Uterus (tissue), 4 donors: ENCODE results near the gene ART1. TPM values are rescaled to one million over a fixed set of nuclear protein-coding genes. Genes with fewer than 3 reads are reported as not detected.
"Not testable (repeated sequence)": the region's sequence is repeated elsewhere in the genome, so short reads cannot be mapped to it uniquely, and the experiment has no call there.

Source experiments
- DNase-seq, 2 donors: peaks; one replicate each; pipeline ENCODE4 v3.0.0-alpha.2; 2019 to 2020
- H3K27ac ChIP-seq, 2 donors: fragments of 200-600 bp; sonication (generic); 1 replicate in 1 of 2; 2 replicates in 1 of 2; pipeline ENCODE4 v1.5.1; 2016 to 2018
- H3K27me3 ChIP-seq, 2 donors: fragments of 200-600 bp; sonication (generic); one replicate each; pipeline ENCODE4 v1.5.1; 2018 to 2019; ENCODE audit warnings: control low read depth in 1 of 2
- H3K36me3 ChIP-seq, 2 donors: fragments of 200-600 bp; sonication (generic); one replicate each; pipeline ENCODE4 v1.5.1; 2019; ENCODE audit warnings: control low read depth in 1 of 2
- H3K4me1 ChIP-seq, 2 donors: fragments of 200-600 bp; sonication (generic); one replicate each; pipeline ENCODE4 v1.5.1; 2018 to 2019; ENCODE audit warnings: control low read depth in 1 of 2
- H3K4me3 ChIP-seq, 2 donors: fragments of 200-600 bp; sonication (generic); 1 replicate in 1 of 2; 2 replicates in 1 of 2; pipeline ENCODE4 v1.5.1; 2018 to 2019; ENCODE audit warnings: mild to moderate bottlenecking in 1 of 2
- H3K9me3 ChIP-seq, 2 donors: fragments of 200-600 bp; sonication (generic); one replicate each; pipeline ENCODE4 v1.5.1; 2019; ENCODE audit warnings: control low read depth in 1 of 2
- POLR2A ChIP-seq, 2 donors: fragments of 450-650 bp; IDR thresholded peaks; one replicate each; pipeline ENCODE4 v1.6.1; 2016; ENCODE audit warnings: antibody characterized with exemption in 2 of 2, mild to moderate bottlenecking in 1 of 2, moderate library complexity in 1 of 2
- intact Hi-C: fragments of 100-400 bp; cut with DNase I; formaldehyde crosslinking; loops from one replicate; pipeline ENCODE4 v1.15.1; 2023; ENCODE audit warnings: low total_unique reads
- total RNA-seq, 4 donors: library from RNA; depleted of rRNA in 3 of 4; stranded (reverse); fragments of >200 nt in 3 of 4; gene quantifications; one replicate each; pipeline versions ENCODE4 v1.1.0 to v1.2.4, GENCODE V29; 2014 to 2023
- TF ChIP-seq, protein P1 (sequence below), 4 experiments: fragments of 200-600 bp in 2 of 4; fragments of 450-650 bp in 2 of 4; sonication (generic) in 2 of 4; IDR thresholded peaks; one replicate each; pipeline ENCODE4 v1.5.1; 2016 to 2019; ENCODE audit warnings: antibody characterized with exemption in 4 of 4, mild to moderate bottlenecking in 2 of 4, moderate library complexity in 1 of 4
- donor health status: DM: yes; HTN: yes; CAD: no.

ART1 gene
- total RNA-seq: not detected

GRCh38 chr11:3644817-3645235 is at the start of gene ART1:
Gene ART1 (plus strand): TSS chr11:3645128. CDS start chr11:3659214, 14,086 bp downstream.
- H3K27ac ChIP-seq: no peak within 1 kb of the TSS
- TF ChIP-seq POLR2A (IDR thresholded peaks at IDR 0.05): no peak
- TF ChIP-seq, protein P1, sequence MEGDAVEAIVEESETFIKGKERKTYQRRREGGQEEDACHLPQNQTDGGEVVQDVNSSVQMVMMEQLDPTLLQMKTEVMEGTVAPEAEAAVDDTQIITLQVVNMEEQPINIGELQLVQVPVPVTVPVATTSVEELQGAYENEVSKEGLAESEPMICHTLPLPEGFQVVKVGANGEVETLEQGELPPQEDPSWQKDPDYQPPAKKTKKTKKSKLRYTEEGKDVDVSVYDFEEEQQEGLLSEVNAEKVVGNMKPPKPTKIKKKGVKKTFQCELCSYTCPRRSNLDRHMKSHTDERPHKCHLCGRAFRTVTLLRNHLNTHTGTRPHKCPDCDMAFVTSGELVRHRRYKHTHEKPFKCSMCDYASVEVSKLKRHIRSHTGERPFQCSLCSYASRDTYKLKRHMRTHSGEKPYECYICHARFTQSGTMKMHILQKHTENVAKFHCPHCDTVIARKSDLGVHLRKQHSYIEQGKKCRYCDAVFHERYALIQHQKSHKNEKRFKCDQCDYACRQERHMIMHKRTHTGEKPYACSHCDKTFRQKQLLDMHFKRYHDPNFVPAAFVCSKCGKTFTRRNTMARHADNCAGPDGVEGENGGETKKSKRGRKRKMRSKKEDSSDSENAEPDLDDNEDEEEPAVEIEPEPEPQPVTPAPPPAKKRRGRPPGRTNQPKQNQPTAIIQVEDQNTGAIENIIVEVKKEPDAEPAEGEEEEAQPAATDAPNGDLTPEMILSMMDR (IDR thresholded peaks at IDR 0.05): no peak
- intact Hi-C loops: no loop called here
- H3K27me3 ChIP-seq: no peaks in the 10 kb centered on the region
- H3K4me1 ChIP-seq: no peaks in the 10 kb centered on the region
- DNase-seq: peak in 1 of 2 donors; percentile 27
- H3K9me3 ChIP-seq: no peaks in the 10 kb centered on the region
- no peaks in the 10 kb centered on the region for H3K36me3 ChIP-seq
- H3K4me3 ChIP-seq: no peak within 1 kb of the TSS

GRCh38 chr11:3597743-3598142 is 47.2 kb upstream of the ART1 start:
- intact Hi-C loops: not testable (repeated sequence)

DNA sequence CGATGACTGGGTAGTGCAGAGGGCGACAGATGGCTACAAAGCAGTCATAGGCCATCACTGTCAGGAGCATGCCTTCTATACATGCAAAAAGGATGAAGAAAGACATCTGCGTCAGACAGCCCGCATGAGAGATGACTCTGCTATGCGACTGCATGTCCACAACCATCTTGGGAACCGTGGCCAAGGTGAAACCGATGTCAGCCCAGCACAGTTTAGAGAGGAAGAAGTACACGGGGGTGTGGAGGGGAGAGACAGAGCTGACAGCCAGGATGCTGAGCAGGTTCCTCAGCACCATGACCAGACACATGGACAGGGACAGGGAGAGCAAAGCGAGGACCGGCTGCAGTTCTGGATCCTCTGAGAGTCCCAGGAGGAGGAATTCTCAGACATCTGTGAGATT is 44.7 kb upstream of the ART1 start:
- H3K9me3 ChIP-seq, intact Hi-C loops, H3K36me3 ChIP-seq, H3K4me1 ChIP-seq, DNase-seq, H3K4me3 ChIP-seq, H3K27me3 ChIP-seq, H3K27ac ChIP-seq: not testable (repeated sequence)

More at GRCh38 chr11:3597743-3598142, 47.2 kb upstream of the ART1 start:
- not testable (repeated sequence) for DNase-seq, H3K4me1 ChIP-seq, H3K9me3 ChIP-seq, H3K36me3 ChIP-seq, H3K27me3 ChIP-seq, H3K4me3 ChIP-seq, H3K27ac ChIP-seq

DNA sequence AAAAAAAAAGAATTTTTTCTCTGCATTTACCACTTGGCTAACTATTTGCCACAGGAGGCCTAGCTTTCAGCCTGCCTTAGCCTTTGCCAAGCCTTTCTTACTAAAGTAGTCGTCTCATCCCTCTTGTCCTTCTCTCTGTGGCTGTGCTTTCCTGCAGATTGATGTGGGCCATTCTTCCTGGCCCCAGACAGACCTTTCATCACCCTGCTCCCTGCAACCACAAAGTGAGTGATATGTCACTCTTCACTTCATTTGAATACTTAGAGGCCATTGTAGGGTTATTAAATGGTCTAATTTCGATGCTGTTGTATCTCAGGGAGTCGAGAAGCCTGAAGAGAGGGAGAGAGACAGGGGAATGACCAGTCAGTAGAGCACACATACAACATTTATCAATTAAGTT is 40.8 kb upstream of the ART1 start:
- H3K27me3 ChIP-seq: no peaks in the 10 kb centered on the region
- no peak for DNase-seq
- H3K36me3 ChIP-seq: no peaks in the 10 kb centered on the region
- no peak overlapping the region for H3K4me3 ChIP-seq
- intact Hi-C loops: no loop called here
- TF ChIP-seq POLR2A (IDR thresholded peaks at IDR 0.05): no peak
- TF ChIP-seq, protein P1 (IDR thresholded peaks at IDR 0.05): no peak
- H3K4me1 ChIP-seq: no peaks in the 10 kb centered on the region
- no peaks in the 10 kb centered on the region for H3K9me3 ChIP-seq
- H3K27ac ChIP-seq: no peak overlapping the region

DNA sequence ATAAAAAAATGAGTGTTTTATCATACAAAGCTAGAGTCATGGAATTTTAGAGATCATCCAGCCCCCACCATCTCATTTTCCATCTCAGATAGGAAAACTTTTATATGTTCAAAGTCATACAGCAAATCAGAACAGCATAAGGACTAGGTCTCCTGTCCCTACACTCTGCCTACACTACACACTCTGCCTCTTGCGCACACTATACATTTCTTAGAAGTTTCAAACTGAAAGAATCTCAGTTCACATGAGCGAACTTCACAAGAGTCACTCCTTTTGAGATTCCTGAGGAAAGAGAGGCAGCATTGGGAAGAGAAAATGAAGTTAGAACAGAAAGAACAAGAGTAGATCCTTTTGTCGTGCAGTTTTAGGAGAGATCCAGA is 39.7 kb upstream of the ART1 start:
- H3K4me1 ChIP-seq: no peaks in the 10 kb centered on the region
- H3K36me3 ChIP-seq: no peaks in the 10 kb centered on the region
- TF ChIP-seq, protein P1 (IDR thresholded peaks at IDR 0.05): no peak
- TF ChIP-seq POLR2A (IDR thresholded peaks at IDR 0.05): no peak
- intact Hi-C loops: no loop called here
- no peak overlapping the region for H3K27ac ChIP-seq
- no peak for DNase-seq
- H3K4me3 ChIP-seq: no peak overlapping the region
- H3K27me3 ChIP-seq: no peaks in the 10 kb centered on the region
- no peaks in the 10 kb centered on the region for H3K9me3 ChIP-seq

DNA sequence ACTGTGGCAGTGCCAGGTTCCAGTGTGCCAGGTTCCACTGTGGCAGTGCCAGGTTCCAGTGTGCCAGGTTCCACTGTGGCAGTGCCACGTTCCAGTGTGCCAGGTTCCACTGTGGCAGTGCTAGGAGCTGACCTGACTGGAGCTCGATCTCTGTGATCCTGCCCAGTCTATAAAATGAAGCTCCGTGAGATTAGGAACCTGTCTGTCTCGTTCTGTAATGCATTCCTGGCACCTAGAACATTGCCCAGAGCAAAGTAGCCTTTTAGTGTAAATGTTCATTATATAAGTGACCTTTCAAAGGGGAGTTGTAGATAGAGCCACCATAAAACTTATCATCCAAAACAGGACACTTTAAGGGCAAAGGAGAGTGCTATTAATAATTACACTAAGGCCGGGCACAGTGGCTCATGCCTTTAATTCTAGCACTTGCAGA is 39.1 kb upstream of the ART1 start:
- intact Hi-C loops: no loop called here
- H3K4me3 ChIP-seq: no peak overlapping the region
- H3K27me3 ChIP-seq: no peaks in the 10 kb centered on the region
- H3K4me1 ChIP-seq: no peaks in the 10 kb centered on the region
- DNase-seq: no peak
- no peak overlapping the region for H3K27ac ChIP-seq
- H3K9me3 ChIP-seq: no peaks in the 10 kb centered on the region
- H3K36me3 ChIP-seq: no peaks in the 10 kb centered on the region
- TF ChIP-seq, protein P1 (IDR thresholded peaks at IDR 0.05): no peak
- TF ChIP-seq POLR2A (IDR thresholded peaks at IDR 0.05): no peak
